Activated CD8-positive, alpha-beta memory T cell treated with anti-CD3 and anti-CD28 coated beads for 24 hours (primary cell): Measurements from ENCODE around the gene RHO.

ENCODE experiments used
- DNase-seq: peaks from one replicate; pipeline ENCODE4 v3.0.0-alpha.2; 2020

Gene RHO

GRCh38 chr3:129562803-129563202 lies 34.4 kb downstream of the RHO start:
- DNase-seq, result no peak

GRCh38 chr3:129563332-129563731 lies 34.9 kb downstream of the RHO start:
- DNase-seq, result no peak

- DNase-seq, result no peak
Observed at GRCh38 chr3:129563850-129564535, 35.6 kb downstream of the RHO start.

- DNase-seq, result no peak
Observed at GRCh38 chr3:129564981-129565644, 36.7 kb downstream of the RHO start.

- no peak for DNase-seq
Observed at GRCh38 chr3:129565902-129566301, 37.5 kb downstream of the RHO start.

GRCh38 chr3:129567176-129567705 lies 38.8 kb downstream of the RHO start:
- DNase-seq, result no peak

GRCh38 chr3:129567939-129568338 lies 39.5 kb downstream of the RHO start:
- no peak for DNase-seq

- no peak for DNase-seq
Observed at GRCh38 chr3:129569856-129570255, 41.4 kb downstream of the RHO start.

- DNase-seq, result no peak
Observed at GRCh38 chr3:129571605-129572547, 43.4 kb downstream of the RHO start.

- no peak for DNase-seq
Observed at GRCh38 chr3:129572603-129573002, 44.2 kb downstream of the RHO start.

GRCh38 chr3:129573493-129573892 lies 45.1 kb downstream of the RHO start:
- no peak for DNase-seq

GRCh38 chr3:129574206-129574605 lies 45.8 kb downstream of the RHO start:
- DNase-seq, result no peak

- no peak for DNase-seq
Observed at GRCh38 chr3:129575233-129575996, 47.0 kb downstream of the RHO start.

- DNase-seq, result no peak
Observed at GRCh38 chr3:129575997-129576384, 47.6 kb downstream of the RHO start.

GRCh38 chr3:129576514-129577352 lies 48.3 kb downstream of the RHO start:
- peak; percentile 81 for DNase-seq

- no peak for DNase-seq
Observed at GRCh38 chr3:129577366-129577765, 48.9 kb downstream of the RHO start.

GRCh38 chr3:129577925-129578786 lies 49.7 kb downstream of the RHO start:
- peak; percentile 64 for DNase-seq

GRCh38 chr3:129579991-129580390 lies 51.6 kb downstream of the RHO start:
- no peak for DNase-seq

- DNase-seq, result no peak
Observed at GRCh38 chr3:129581623-129582022, 53.2 kb downstream of the RHO start.

GRCh38 chr3:129582799-129583198 lies 54.4 kb downstream of the RHO start:
- DNase-seq, result no peak

GRCh38 chr3:129583289-129583688 lies 54.9 kb downstream of the RHO start:
- no peak for DNase-seq
